ENCODE results near the gene TRMO.

DNA sequence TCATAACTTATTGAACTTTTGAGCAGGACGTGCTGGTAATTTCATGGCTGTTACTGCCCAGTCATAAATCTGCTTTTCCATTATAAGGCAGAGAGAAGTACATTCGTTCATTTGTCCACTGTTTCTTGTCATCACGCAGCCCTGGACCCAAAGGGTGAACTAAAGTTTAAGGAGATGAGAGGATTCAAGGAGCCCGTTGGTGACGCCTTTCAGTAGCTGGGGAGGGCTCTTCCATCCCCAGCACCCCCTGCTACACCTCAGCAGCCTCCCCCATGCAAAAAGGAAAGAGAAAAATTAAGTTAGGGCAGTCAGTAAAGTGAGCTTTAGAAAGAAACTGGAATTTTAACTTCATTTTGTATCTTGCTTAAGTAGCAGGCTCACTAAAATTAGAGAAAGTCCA, 66.4 kb downstream of the TRMO start:
- TF ChIP-seq, protein P1, sequence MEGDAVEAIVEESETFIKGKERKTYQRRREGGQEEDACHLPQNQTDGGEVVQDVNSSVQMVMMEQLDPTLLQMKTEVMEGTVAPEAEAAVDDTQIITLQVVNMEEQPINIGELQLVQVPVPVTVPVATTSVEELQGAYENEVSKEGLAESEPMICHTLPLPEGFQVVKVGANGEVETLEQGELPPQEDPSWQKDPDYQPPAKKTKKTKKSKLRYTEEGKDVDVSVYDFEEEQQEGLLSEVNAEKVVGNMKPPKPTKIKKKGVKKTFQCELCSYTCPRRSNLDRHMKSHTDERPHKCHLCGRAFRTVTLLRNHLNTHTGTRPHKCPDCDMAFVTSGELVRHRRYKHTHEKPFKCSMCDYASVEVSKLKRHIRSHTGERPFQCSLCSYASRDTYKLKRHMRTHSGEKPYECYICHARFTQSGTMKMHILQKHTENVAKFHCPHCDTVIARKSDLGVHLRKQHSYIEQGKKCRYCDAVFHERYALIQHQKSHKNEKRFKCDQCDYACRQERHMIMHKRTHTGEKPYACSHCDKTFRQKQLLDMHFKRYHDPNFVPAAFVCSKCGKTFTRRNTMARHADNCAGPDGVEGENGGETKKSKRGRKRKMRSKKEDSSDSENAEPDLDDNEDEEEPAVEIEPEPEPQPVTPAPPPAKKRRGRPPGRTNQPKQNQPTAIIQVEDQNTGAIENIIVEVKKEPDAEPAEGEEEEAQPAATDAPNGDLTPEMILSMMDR (conservative IDR thresholded peaks at IDR 0.05) = no peak
- no peak for TF ChIP-seq EZH2 (IDR thresholded peaks at IDR 0.05; ENCODE audit: low read depth)

Measured in PC-9 (cell line).